Mesothelial cell of epicardium (in vitro differentiated cells): ENCODE data around the gene SNX15. TPM values are rescaled to one million over a fixed set of nuclear protein-coding genes. Genes with fewer than 3 reads are reported as not detected.
"Not testable (repeated sequence)": the region's sequence is repeated elsewhere in the genome, so short reads cannot be mapped to it uniquely, and the experiment has no call there.

Source experiments
- DNase-seq, 2 experiments: peaks; one replicate each; pipeline ENCODE4 v3.0.0; 2021; ENCODE audit warnings: low spot score in 2 of 2; ENCODE audit not compliant: unreplicated experiment in 2 of 2
- H3K27ac Mint-ChIP-seq: 2 replicates; pipeline ENCODE4 v1.8.0; 2021; ENCODE audit warnings: mixed read lengths
- H3K27me3 Mint-ChIP-seq: 2 replicates; pipeline ENCODE4 v1.8.0; 2021; ENCODE audit warnings: low read depth, mixed read lengths
- H3K36me3 Mint-ChIP-seq: 2 replicates; pipeline ENCODE4 v1.8.0; 2021; ENCODE audit warnings: mixed read lengths
- H3K4me1 Mint-ChIP-seq: 2 replicates; pipeline ENCODE4 v1.8.0; 2021; ENCODE audit warnings: mixed read lengths
- H3K4me3 Mint-ChIP-seq: 2 replicates; pipeline ENCODE4 v1.8.0; 2021; ENCODE audit warnings: mild to moderate bottlenecking, moderate library complexity, mixed read lengths
- H3K9me3 Mint-ChIP-seq: 2 replicates; pipeline ENCODE4 v1.8.0; 2021; ENCODE audit warnings: mixed read lengths
- total RNA-seq: library from RNA; stranded (reverse); gene quantifications from 3 replicates; pipeline ENCODE4 v1.2.1, GENCODE V29; 2021
- TF ChIP-seq, protein P1 (sequence below): fragments of 200-600 bp; sonication (generic); IDR thresholded peaks from one replicate; pipeline ENCODE4 v1.5.0; 2021; ENCODE audit warnings: antibody characterized with exemption; ENCODE audit not compliant: unreplicated experiment

SNX15 gene, protein sequence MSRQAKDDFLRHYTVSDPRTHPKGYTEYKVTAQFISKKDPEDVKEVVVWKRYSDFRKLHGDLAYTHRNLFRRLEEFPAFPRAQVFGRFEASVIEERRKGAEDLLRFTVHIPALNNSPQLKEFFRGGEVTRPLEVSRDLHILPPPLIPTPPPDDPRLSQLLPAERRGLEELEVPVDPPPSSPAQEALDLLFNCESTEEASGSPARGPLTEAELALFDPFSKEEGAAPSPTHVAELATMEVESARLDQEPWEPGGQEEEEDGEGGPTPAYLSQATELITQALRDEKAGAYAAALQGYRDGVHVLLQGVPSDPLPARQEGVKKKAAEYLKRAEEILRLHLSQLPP
- 19.2 to 21.0 TPM (median 20.8 TPM) in 3 replicates for total RNA-seq

DNA sequence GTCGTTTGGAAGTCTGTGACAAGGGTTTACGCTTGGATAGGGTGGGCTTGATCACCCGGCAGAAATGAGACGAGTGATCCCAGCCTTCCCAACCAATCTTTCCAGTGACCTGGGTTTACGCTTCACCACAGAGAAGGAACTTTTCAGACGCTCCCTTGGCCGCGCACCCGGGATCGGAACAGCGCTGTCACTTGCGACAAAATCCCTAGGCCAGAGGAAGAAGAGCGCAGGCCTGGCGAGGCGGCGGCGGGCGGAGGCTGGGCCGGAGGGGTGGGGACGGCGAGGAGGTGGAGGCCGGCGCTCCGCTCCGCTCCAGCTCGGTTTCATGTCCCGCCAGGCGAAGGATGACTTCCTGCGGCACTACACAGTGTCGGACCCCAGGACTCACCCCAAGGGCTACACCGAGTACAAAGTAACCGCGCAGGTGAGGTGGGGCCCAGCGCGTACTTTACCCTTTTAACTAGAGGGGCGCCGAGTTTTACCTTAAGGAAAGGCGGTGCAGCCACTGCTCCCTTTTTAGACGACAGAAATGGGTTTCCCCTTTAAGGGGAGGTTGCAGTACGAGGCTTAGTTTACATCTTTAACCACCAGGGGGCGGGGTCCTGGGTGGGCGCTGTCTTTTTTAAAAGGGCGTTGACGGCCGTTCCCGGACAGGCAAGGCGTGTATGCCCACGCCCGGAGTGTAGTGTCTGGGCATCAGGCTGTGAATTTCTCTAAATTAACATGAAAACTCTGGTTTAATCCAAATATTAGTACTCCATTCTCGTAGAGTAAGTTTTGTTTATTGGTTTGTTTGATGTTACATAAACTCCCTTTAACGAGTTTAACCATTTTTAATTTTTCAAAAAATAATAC lies at the start of gene SNX15:
SNX15 (plus strand) TSS at position 227 of the 855 bp plus-strand sequence; CDS start at position 326, 99 bp downstream.
- Mint-ChIP-seq H3K27me3 (no peaks in the 10 kb centered on the region), H3K36me3 (no peaks in the 10 kb centered on the region), H3K4me3 (peak within 1 kb of the TSS; percentile 71), H3K4me1 (peaks cover 9% of the 10 kb centered on the region), H3K9me3 (no peaks in the 10 kb centered on the region), H3K27ac (peak within 1 kb of the TSS; percentile 90)
- TF ChIP-seq, protein P1, sequence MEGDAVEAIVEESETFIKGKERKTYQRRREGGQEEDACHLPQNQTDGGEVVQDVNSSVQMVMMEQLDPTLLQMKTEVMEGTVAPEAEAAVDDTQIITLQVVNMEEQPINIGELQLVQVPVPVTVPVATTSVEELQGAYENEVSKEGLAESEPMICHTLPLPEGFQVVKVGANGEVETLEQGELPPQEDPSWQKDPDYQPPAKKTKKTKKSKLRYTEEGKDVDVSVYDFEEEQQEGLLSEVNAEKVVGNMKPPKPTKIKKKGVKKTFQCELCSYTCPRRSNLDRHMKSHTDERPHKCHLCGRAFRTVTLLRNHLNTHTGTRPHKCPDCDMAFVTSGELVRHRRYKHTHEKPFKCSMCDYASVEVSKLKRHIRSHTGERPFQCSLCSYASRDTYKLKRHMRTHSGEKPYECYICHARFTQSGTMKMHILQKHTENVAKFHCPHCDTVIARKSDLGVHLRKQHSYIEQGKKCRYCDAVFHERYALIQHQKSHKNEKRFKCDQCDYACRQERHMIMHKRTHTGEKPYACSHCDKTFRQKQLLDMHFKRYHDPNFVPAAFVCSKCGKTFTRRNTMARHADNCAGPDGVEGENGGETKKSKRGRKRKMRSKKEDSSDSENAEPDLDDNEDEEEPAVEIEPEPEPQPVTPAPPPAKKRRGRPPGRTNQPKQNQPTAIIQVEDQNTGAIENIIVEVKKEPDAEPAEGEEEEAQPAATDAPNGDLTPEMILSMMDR = peak; percentile 93
- DNase-seq = peak; percentile 77 to 89

DNA sequence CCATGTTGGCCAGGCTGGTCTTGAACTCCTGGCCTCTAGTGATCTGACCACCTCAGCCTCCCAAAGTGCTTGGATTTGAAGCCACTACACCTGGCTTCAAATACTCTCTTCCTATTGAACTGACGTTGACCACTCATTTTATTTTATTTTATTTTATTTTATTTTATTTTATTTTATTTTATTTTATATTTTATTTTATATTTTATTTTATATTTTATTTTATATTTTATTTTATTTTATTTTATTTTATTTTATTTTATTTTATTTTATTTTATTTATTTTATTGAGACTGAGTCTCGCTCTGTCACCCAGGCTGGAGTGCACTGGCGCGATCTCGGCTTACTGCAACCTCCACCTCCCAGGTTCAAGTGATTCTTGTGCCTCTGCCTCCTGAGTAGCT lies 43.9 kb upstream of the SNX15 start:
- not testable (repeated sequence) for H3K27ac Mint-ChIP-seq, H3K9me3 Mint-ChIP-seq, H3K4me1 Mint-ChIP-seq, H3K36me3 Mint-ChIP-seq, H3K4me3 Mint-ChIP-seq, DNase-seq
- H3K27me3 Mint-ChIP-seq = peaks cover 19% of the 10 kb centered on the region

DNA sequence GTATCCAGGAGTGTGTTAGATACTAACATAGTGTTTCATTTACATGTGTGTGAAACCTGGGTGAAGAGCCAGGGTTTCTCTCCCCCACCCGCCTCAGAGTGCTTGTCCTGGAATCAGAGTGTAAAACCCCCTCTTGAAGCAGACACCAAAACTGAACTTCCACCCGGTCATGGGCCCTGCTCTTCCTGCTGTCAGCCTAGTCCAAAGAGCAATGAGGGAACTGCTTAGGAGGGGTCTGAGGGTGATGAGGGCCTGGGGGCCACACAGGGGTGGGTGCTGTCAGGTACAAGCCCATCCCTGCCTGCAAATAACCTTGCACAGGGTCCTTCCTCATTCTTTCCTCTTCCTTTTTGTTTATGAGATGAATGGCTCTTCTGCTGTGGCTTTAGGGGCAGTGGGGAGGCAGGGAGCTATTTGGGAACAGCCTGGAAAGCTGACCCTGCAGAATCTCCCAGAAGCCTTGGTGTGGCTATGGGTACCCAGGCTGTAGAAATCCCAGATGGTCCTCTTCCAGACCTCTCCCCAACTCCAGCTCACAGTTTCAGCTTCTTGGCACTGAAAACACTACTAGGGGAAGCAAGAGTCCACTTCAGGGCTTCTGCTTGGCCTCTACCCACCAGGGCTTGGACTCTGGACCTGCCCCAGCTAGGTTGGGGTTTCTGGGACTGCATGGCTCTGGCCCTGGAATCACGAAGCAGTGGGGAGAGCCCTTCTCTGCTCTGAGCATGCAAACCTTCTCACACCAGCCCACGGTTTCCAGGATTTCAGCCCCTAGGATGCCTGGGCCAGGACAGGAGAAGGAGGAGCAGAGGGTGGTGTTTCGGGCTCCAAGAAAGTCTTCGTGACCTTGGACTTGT lies 39.0 kb upstream of the SNX15 start:
- H3K36me3 Mint-ChIP-seq = no peaks in the 10 kb centered on the region
- H3K4me3 Mint-ChIP-seq = no peak overlapping the region
- H3K27ac Mint-ChIP-seq = no peak overlapping the region
- TF ChIP-seq, protein P1 = no peak
- H3K9me3 Mint-ChIP-seq = peaks cover 3% of the 10 kb centered on the region
- DNase-seq = no peak
- H3K27me3 Mint-ChIP-seq = peaks cover 2% of the 10 kb centered on the region
- H3K4me1 Mint-ChIP-seq = peaks cover 20% of the 10 kb centered on the region

DNA sequence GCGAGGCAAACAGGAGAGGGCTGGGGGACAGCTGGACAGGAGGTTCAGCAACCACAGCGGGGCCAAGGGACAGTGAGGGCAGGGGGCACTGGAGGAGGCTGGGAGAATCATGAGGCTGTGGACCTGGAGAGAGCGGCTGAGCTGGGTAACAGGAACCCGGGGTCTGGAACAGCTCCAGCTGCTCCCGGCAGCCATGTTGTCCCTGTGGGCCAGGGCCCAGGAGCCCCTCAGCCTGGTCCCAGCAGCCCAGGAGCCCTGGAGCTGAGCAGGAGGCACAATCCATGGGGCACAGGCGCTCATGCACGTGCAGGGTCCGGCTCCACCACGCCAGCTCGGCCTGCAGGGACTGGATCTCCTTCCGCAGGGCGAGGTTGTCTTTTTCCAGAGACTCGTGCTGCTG lies 37.8 kb upstream of the SNX15 start:
- H3K27me3 Mint-ChIP-seq = peaks cover 3% of the 10 kb centered on the region
- H3K36me3 Mint-ChIP-seq = no peaks in the 10 kb centered on the region
- no peak for DNase-seq
- TF ChIP-seq, protein P1 = no peak
- no peak overlapping the region for H3K4me3 Mint-ChIP-seq
- H3K27ac Mint-ChIP-seq = peak overlapping the region; percentile 85
- H3K9me3 Mint-ChIP-seq = peaks cover 3% of the 10 kb centered on the region
- peaks cover 20% of the 10 kb centered on the region for H3K4me1 Mint-ChIP-seq

DNA sequence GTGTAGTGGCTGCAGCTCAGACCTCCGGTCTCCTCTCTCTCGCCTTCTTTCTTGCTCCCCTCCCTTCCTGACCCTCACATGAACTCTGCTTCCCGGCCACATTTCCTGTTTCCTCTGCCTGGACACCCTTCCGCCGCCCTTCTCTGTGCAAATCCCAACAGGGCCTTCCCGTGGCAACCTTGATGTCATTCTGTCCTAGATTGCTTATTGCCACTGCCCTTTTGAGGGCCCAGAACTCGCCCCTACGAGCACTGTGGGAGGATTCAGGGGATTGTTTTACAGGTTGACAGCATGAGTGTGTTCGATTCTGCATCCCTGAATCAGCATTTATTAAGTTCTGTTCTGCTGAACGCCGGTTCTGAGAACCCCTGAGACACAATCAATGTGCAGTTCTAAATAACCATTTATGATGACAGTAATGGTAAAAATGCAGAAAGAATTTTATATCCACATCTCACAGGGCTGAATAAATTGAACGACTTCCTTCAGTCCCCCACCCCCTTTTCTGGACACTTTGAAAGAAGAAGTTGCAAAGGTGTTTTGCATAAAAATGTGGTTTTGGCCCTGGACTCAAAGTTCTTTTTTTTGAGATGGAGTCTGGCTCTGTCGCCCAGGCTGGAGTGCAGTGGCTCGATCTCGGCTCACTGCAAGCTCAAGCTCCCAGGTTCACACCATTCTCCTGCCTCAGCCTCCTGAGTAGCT lies 36.9 kb upstream of the SNX15 start:
- H3K27ac Mint-ChIP-seq = peak overlapping the region; percentile 85
- DNase-seq = no peak

More for the DNA sequence above, 36.9 kb upstream of the SNX15 start:
- Mint-ChIP-seq H3K4me3 (peak overlapping the region; percentile 16), H3K4me1 (peaks cover 20% of the 10 kb centered on the region), H3K9me3 (peaks cover 3% of the 10 kb centered on the region), H3K27me3 (peaks cover 1% of the 10 kb centered on the region), H3K36me3 (no peaks in the 10 kb centered on the region)
- TF ChIP-seq, protein P1 = no peak
